K562 (cell line): ENCODE data around the gene CSNK1G1. TPM values are rescaled to one million over a fixed set of nuclear protein-coding genes. Genes with fewer than 3 reads are reported as not detected.
A peak's percentile ranks its signal among the peaks of the same experiment; 100 is the strongest.

ENCODE experiments used
- BACH1 ChIP-seq: fragments of 200-800 bp; sonication (Bioruptor generic); IDR thresholded peaks from 2 replicates; pipeline ENCODE4 v1.6.1; 2016; ENCODE audit warnings: missing genetic modification characterization, missing compliant biosample characterization
- CEBPZ ChIP-seq: fragments of 150-350 bp; IDR thresholded peaks from 2 replicates; pipeline ENCODE4 v1.6.1; 2014; ENCODE audit warnings: low read depth, mild to moderate bottlenecking, low read length, borderline replicate concordance
- ERF ChIP-seq: fragments of 450-650 bp; formaldehyde crosslinking; IDR thresholded peaks from 2 replicates; pipeline ENCODE4 v1.4.0; 2020; ENCODE audit warnings: mild to moderate bottlenecking, mixed read lengths
- ESRRB ChIP-seq: fragments of 250-450 bp; sonication (Bioruptor Pico); IDR thresholded peaks from 2 replicates; pipeline ENCODE4 v1.5.0; 2020; ENCODE audit warnings: mild to moderate bottlenecking, moderate library complexity, borderline replicate concordance
- ETV5 ChIP-seq: sonication (generic); formaldehyde crosslinking; IDR thresholded peaks from 2 replicates; pipeline ENCODE4 v1.4.0; 2020; ENCODE audit warnings: low read depth, mild to moderate bottlenecking, missing genetic modification reagents
- FOXK2 ChIP-seq, 2 experiments: fragments of 450-650 bp; IDR thresholded peaks in 1 of 2; conservative IDR thresholded peaks in 1 of 2; 2 replicates each; pipeline ENCODE4 v1.6.1; 2016; ENCODE audit warnings: low read depth in 2 of 2, mild to moderate bottlenecking in 1 of 2
- NR3C1 ChIP-seq: sonication (generic); formaldehyde crosslinking; IDR thresholded peaks from 2 replicates; pipeline ENCODE4 v1.8.1; 2022; ENCODE audit warnings: missing genetic modification reagents
- OTX1 ChIP-seq: fragments of 450-650 bp; formaldehyde crosslinking; IDR thresholded peaks from 2 replicates; pipeline ENCODE4 v1.4.0; 2022; ENCODE audit warnings: mild to moderate bottlenecking
- SIRT6 ChIP-seq: IDR thresholded peaks from one replicate; pipeline ENCODE4 v1.6.1; 2012; ENCODE audit warnings: low read depth, mild to moderate bottlenecking, control low read depth, inconsistent platforms, low read length, moderate library complexity
- TCF15 ChIP-seq: fragments of 250-450 bp; sonication (Bioruptor Pico); IDR thresholded peaks from 2 replicates; pipeline ENCODE4 v1.8.0; 2022; ENCODE audit warnings: moderate library complexity, mild to moderate bottlenecking, inconsistent platforms
- ZNF3 ChIP-seq: fragments of 250-450 bp; sonication (Bioruptor Pico); IDR thresholded peaks from 2 replicates; pipeline ENCODE4 v1.5.0; 2021; ENCODE audit warnings: mild to moderate bottlenecking, moderate library complexity
- ZNF408 ChIP-seq: fragments of 250-450 bp; sonication (Bioruptor Pico); IDR thresholded peaks from 2 replicates; pipeline ENCODE4 v1.4.0; 2020; ENCODE audit warnings: low read depth, mild to moderate bottlenecking, moderate library complexity
- ZNF436 ChIP-seq: fragments of 250-450, 450-650 bp; sonication (Bioruptor Pico); formaldehyde crosslinking; IDR thresholded peaks from 2 replicates; pipeline ENCODE4 v1.7.0; 2020; ENCODE audit warnings: mild to moderate bottlenecking
- ZNF583 ChIP-seq: fragments of 250-450 bp; sonication (Bioruptor Pico); IDR thresholded peaks from 2 replicates; pipeline ENCODE4 v1.4.0; 2020
- polyA plus RNA-seq, 8 experiments: library from polyadenylated mRNA; depleted of rRNA in 4 of 8; stranded (reverse) in 5 of 8; unstranded in 3 of 8; fragments of >200 nt; fragmentation: Nextera tagmentation in 2 of 8; fragmentation: Illumina TruSeq in 1 of 8; extraction: Ambion mirVana in 2 of 8; extraction: Trizol in 1 of 8; gene quantifications; 2 replicates each; pipeline versions ENCODE4 v1.2.1 to v1.2.3, GENCODE V29; 2011 to 2014; ENCODE audit warnings: inconsistent platforms in 1 of 8, missing spikeins in 1 of 8
- total RNA-seq, 7 experiments: library from RNA; depleted of rRNA in 6 of 7; stranded (reverse); fragments of >200 nt in 6 of 7; fragmentation: Illumina TruSeq in 2 of 7; extraction: Trizol in 2 of 7; gene quantifications; 2 replicates each; pipeline versions ENCODE4 v1.2.1 to v1.2.3, GENCODE V29; 2011 to 2021; ENCODE audit warnings: low replicate concordance in 1 of 7
- TF ChIP-seq, protein P1 (sequence below): fragments of 250-450 bp; sonication (Bioruptor Pico); IDR thresholded peaks from 2 replicates; pipeline ENCODE4 v1.5.0; 2021; ENCODE audit warnings: mild to moderate bottlenecking, borderline replicate concordance
- TF ChIP-seq, protein P2 (sequence below): sonication (generic); formaldehyde crosslinking; IDR thresholded peaks from 2 replicates; pipeline ENCODE4 v1.8.0; 2022; ENCODE audit warnings: mild to moderate bottlenecking, missing genetic modification reagents
- TF ChIP-seq, protein P3 (sequence below), 3 experiments: IDR thresholded peaks in 2 of 3; conservative IDR thresholded peaks in 1 of 3; 2 replicates each; pipeline ENCODE4 v1.5.1; 2011 to 2012; ENCODE audit warnings: low read length in 3 of 3, mild to moderate bottlenecking in 3 of 3, control low read depth in 2 of 3, improper control_type of control experiment in 1 of 3, inconsistent platforms in 1 of 3, low read depth in 1 of 3, mixed read lengths in 1 of 3, moderate library complexity in 1 of 3; ENCODE audit not compliant: insufficient read depth in 2 of 3

Gene CSNK1G1
- total and polyA plus RNA-seq, 9 of the 15 experiments (the other 6 are each of a cell fraction or from before 2014, with no cell fraction given), result 4.5 to 18.5 (median 9.5) TPM

GRCh38 chr15:64153480-64154367 is 202.2 kb downstream of the CSNK1G1 start (continued):
- TF ChIP-seq ESRRB, result no peak
- no peak for TF ChIP-seq ZNF3 (CRISPR knock-in tag)
- TF ChIP-seq SIRT6, result peak; percentile 5
- TF ChIP-seq ERF (CRISPR knock-in tag), result no peak
- no peak for TF ChIP-seq ZNF583 (CRISPR knock-in tag)
- TF ChIP-seq, protein P1, sequence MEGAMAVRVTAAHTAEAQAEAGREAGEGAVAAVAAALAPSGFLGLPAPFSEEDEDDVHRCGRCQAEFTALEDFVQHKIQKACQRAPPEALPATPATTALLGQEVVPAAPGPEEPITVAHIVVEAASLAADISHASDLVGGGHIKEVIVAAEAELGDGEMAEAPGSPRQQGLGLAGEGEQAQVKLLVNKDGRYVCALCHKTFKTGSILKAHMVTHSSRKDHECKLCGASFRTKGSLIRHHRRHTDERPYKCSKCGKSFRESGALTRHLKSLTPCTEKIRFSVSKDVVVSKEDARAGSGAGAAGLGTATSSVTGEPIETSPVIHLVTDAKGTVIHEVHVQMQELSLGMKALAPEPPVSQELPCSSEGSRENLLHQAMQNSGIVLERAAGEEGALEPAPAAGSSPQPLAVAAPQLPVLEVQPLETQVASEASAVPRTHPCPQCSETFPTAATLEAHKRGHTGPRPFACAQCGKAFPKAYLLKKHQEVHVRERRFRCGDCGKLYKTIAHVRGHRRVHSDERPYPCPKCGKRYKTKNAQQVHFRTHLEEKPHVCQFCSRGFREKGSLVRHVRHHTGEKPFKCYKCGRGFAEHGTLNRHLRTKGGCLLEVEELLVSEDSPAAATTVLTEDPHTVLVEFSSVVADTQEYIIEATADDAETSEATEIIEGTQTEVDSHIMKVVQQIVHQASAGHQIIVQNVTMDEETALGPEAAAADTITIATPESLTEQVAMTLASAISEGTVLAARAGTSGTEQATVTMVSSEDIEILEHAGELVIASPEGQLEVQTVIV (CRISPR knock-in tag), result no peak
- TF ChIP-seq, protein P2, sequence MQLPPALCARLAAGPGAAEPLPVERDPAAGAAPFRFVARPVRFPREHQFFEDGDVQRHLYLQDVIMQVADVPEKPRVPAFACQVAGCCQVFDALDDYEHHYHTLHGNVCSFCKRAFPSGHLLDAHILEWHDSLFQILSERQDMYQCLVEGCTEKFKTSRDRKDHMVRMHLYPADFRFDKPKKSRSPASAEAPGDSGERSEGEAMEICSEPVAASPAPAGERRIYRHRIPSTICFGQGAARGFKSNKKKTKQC (CRISPR knock-in tag), result no peak
- no peak for TF ChIP-seq BACH1
- no peak for TF ChIP-seq ZNF408 (CRISPR knock-in tag)
- TF ChIP-seq CEBPZ, result no peak
- TF ChIP-seq TCF15 (CRISPR knock-in tag), result no peak
- TF ChIP-seq, protein P3, sequence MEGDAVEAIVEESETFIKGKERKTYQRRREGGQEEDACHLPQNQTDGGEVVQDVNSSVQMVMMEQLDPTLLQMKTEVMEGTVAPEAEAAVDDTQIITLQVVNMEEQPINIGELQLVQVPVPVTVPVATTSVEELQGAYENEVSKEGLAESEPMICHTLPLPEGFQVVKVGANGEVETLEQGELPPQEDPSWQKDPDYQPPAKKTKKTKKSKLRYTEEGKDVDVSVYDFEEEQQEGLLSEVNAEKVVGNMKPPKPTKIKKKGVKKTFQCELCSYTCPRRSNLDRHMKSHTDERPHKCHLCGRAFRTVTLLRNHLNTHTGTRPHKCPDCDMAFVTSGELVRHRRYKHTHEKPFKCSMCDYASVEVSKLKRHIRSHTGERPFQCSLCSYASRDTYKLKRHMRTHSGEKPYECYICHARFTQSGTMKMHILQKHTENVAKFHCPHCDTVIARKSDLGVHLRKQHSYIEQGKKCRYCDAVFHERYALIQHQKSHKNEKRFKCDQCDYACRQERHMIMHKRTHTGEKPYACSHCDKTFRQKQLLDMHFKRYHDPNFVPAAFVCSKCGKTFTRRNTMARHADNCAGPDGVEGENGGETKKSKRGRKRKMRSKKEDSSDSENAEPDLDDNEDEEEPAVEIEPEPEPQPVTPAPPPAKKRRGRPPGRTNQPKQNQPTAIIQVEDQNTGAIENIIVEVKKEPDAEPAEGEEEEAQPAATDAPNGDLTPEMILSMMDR (IDR thresholded peaks at IDR 0.05 in 2 of 3, conservative IDR thresholded peaks at IDR 0.05 in 1 of 3; ENCODE audit: insufficient read depth in 2 of 3, low read depth in 1 of 3, low read length in 3 of 3), result peak; percentile 94 to 97 (median 96)
- no peak for TF ChIP-seq FOXK2 (conservative IDR thresholded peaks at IDR 0.05 in 1 of 2, IDR thresholded peaks at IDR 0.05 in 1 of 2; ENCODE audit: low read depth in 2 of 2)
- TF ChIP-seq ETV5 (CRISPR knock-in tag), result no peak
- TF ChIP-seq NR3C1 (CRISPR knock-in tag), result no peak
- no peak for TF ChIP-seq ZNF436 (CRISPR knock-in tag)
- no peak for TF ChIP-seq OTX1 (CRISPR knock-in tag)
